NCI-H345 treated with DMSO at 0.1 percent for 48 hours (cell line): ENCODE data around the gene CCT8.
"Not testable (repeated sequence)": the region's sequence is repeated elsewhere in the genome, so short reads cannot be mapped to it uniquely, and the experiment has no call there.

Experiments used
- DNase-seq: peaks from one replicate; lab custom pipeline; 2025; ENCODE audit not compliant: unreplicated experiment; lab: John Stamatoyannopoulos, UW

The CCT8 gene

DNA sequence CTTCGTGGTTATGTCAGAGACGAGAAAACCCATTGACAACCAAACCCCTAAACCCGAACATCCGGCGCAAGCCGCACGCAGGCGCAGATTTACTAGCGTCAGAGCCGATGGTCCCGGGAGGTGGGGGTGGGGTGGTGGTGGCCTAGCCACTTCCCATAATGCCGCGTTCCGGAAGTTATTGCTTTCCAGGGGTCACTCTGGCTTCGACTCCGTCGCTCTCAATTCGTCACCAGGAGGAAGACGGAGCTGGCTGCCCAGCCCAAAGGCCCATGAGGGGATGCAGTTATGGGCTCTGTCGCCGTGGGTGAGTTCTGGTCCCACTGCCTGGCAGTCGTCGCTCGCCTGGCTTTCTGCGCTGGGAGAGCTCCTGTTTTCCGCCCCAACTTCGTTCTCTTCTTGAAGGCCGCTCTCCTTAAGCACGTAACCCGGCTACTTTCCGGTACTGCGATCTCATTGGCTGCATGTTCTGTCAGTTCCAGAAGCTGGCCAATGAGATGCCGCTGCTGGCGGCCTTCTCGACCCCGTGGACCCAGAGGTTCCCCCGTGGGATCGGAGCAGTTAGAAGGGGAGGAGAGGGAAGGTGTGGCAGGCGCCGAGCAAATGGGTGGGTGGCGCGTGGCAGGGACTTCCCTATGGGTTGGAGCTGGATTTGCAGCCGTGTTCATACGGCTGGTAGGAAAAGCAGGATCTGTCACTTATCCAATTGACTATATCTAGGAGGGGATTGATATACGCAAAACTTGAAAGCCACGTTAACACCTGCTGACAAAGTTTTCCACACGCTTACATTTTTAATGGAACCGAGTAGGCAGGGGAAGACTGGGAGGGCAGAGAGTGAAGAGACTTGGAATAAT lies 48.7 kb downstream of the CCT8 start, which contains the start of gene USP16:
USP16 (plus strand) TSS at position 195 of the 854 bp plus-strand sequence. CDS start 3,246 bp downstream, outside the sequence.
- DNase-seq = peak; percentile 96

GRCh38 chr21:29022166-29022565 lies 51.3 kb downstream of the CCT8 start:
- no peak for DNase-seq

DNA sequence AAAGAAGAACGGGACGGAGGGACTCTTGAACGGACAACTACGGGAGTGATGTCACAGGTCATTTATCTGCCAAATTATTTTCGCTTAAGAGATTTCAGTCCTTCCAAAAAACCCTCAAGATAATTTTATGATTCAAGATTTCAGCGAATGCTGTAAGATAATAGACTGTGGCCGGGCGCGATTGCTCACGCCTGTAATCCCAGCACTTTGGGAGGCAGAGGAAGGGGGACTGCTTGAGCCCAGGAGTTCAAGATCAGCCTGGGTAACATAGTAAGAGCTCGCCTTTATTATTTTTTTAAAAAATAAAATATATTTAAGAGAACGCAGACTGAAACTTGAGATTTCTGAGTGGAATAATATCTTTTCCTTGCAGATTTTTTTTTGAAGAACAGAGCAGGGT lies 54.9 kb downstream of the CCT8 start:
- peak; percentile 46 for DNase-seq

DNA sequence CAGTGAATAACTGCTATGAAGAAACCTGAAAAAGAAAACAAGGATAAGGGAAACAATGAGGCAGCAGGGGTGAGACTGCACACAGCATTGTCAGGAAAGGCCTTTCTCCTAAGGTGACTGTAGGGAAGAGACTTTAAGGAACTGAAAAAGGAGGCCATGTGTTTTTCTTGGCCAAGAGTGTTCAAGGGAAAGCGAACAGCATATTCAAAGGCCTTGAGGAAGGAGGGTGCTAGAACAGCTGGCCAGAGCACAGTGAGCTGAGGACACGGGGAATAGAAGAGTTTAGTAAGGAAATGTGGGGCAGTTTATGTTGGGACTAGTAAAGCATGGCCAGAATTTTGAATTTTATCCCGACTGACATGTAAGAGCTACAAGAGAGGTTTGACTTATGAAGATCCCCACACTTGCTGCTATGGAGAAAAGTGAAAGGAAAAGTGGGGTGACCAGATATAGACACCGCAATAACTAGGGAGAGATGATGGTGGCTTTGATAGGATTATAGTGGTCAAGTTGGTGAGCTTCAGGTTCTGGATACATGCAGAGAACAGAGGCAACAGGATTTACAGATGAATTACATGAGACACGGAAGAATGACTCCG lies 55.7 kb downstream of the CCT8 start:
- DNase-seq = no peak

DNA sequence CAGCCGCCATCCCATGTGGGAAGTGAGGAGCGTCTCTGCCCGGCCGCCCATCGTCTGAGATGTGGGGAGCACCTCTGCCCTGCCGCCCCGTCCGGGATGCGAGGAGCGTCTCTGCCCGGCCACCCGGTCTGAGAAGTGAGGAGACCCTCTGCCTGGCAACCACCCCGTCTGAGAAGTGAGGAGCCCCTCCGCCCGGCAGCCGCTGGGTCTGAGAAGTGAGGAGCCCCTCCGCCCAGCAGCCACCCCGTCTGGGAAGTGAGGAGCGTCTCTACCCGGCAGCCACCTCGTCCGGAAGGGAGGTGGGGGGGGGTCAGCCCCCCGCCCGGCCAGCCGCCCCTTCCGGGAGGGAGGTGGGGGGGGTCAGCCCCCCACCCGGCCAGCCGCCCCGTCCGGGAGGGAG lies 62.2 kb downstream of the CCT8 start:
- DNase-seq = not testable (repeated sequence)

DNA sequence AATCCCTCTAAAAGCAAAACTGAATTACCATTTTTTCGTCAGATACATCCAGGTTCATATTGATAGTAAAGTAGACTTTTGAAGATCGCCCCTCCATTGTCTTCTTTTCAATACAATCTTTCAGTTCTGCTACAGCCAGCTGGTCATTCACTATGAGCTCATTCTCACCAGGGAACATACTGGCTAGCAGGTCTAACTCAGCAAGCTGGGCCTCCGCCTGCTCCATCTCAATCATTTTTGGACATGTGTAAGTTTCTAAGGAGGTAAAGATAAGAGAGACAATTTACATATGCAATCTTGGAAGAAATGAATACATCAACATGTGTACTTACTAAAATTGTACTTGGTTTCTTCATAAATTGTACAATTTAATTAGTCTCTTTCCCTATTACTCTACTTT lies 65.1 kb downstream of the CCT8 start:
- DNase-seq = no peak

- no peak for DNase-seq
Measured at GRCh38 chr21:29007810-29008209, 65.6 kb downstream of the CCT8 start.

- DNase-seq = no peak
Measured at GRCh38 chr21:29007135-29007534, 66.3 kb downstream of the CCT8 start.
